Lower lobe of right lung (tissue), 2 donors: ENCODE measurements around the gene NRXN3. TPM values are rescaled to one million over a fixed set of nuclear protein-coding genes. Genes with fewer than 3 reads are reported as not detected.

ENCODE experiments used
- ATAC-seq, 2 donors: fragments of 200-7000 bp; cut with Tn5 transposase; one replicate each; pipeline ENCODE4 v1.9.1; 2020 to 2022; ENCODE audit warnings: mild to moderate bottlenecking in 2 of 2, moderate library complexity in 2 of 2
- DNase-seq: peaks from one replicate; pipeline ENCODE4 v3.0.0-alpha.2; 2020
- H3K27ac ChIP-seq: fragments of 200-600 bp; one replicate; pipeline ENCODE4 v1.8.0; 2022
- H3K27me3 ChIP-seq: fragments of 200-600 bp; one replicate; pipeline ENCODE4 v1.8.0; 2022; ENCODE audit warnings: low read depth
- H3K36me3 ChIP-seq: fragments of 200-600 bp; one replicate; pipeline ENCODE4 v1.8.0; 2022; ENCODE audit warnings: mild to moderate bottlenecking
- H3K4me1 ChIP-seq: fragments of 200-600 bp; one replicate; pipeline ENCODE4 v1.8.0; 2022
- H3K4me3 ChIP-seq: fragments of 200-600 bp; one replicate; pipeline ENCODE4 v1.8.0; 2022; ENCODE audit warnings: mild to moderate bottlenecking
- H3K9me3 ChIP-seq: fragments of 200-600 bp; one replicate; pipeline ENCODE4 v1.8.0; 2022
- CTCF ChIP-seq: fragments of 200-600 bp; IDR thresholded peaks from one replicate; pipeline ENCODE4 v1.8.0; 2022; ENCODE audit warnings: antibody characterized with exemption, mild to moderate bottlenecking
- intact Hi-C: fragments of 100-400 bp; cut with DNase I; formaldehyde crosslinking; loops from one replicate; pipeline ENCODE4 v1.11.0; 2022
- total RNA-seq: library from RNA; stranded (reverse); fragmentation: NEBNext Ultra II Directional; extraction: Animal tissue kit (Norgen Biotek cat#: 25700); gene quantifications from one replicate; pipeline ENCODE4 v1.2.1, GENCODE V29; 2021
- donor health status: DM: no; HTN: yes; CAD: no; lungs with severe emphysema.

Gene NRXN3
- total RNA-seq, 1 donor from 2014 or later: 9.0 TPM

- H3K4me1 ChIP-seq: no peaks in the 10 kb centered on the region
- no peak for DNase-seq
- intact Hi-C loops: no loop called here
- no peak for ATAC-seq
- TF ChIP-seq CTCF: no peak
- H3K27ac ChIP-seq: no peak overlapping the region
- no peaks in the 10 kb centered on the region for H3K9me3 ChIP-seq
- H3K36me3 ChIP-seq: no peaks in the 10 kb centered on the region
- H3K4me3 ChIP-seq: no peak overlapping the region
- no peaks in the 10 kb centered on the region for H3K27me3 ChIP-seq
Observed at GRCh38 chr14:78637908-78638475, 467.8 kb downstream of the NRXN3 start.

- no peak for TF ChIP-seq CTCF
- Histone ChIP-seq H3K4me1 (no peaks in the 10 kb centered on the region), H3K27me3 (no peaks in the 10 kb centered on the region), H3K27ac (no peak overlapping the region), H3K36me3 (no peaks in the 10 kb centered on the region), H3K9me3 (no peaks in the 10 kb centered on the region), H3K4me3 (no peak overlapping the region)
- no peak for ATAC-seq
- intact Hi-C loops: no loop called here
- no peak for DNase-seq
Observed at GRCh38 chr14:78638926-78639325, 468.8 kb downstream of the NRXN3 start.

- DNase-seq (no peak), ATAC-seq (no peak)
- H3K36me3 ChIP-seq: no peaks in the 10 kb centered on the region
- H3K27me3 ChIP-seq: no peaks in the 10 kb centered on the region
- H3K27ac ChIP-seq: no peak overlapping the region
- TF ChIP-seq CTCF: no peak
- no peak overlapping the region for H3K4me3 ChIP-seq
- intact Hi-C loops: no loop called here
- H3K4me1 ChIP-seq: no peaks in the 10 kb centered on the region
- no peaks in the 10 kb centered on the region for H3K9me3 ChIP-seq
Observed at GRCh38 chr14:78644824-78645559, 474.8 kb downstream of the NRXN3 start.

GRCh38 chr14:78652727-78653126 is 482.6 kb downstream of the NRXN3 start:
- H3K36me3 ChIP-seq: no peaks in the 10 kb centered on the region
- DNase-seq: no peak
- no peaks in the 10 kb centered on the region for H3K27me3 ChIP-seq
- TF ChIP-seq CTCF: no peak
- H3K27ac ChIP-seq: no peak overlapping the region
- H3K4me3 ChIP-seq: no peak overlapping the region
- H3K4me1 ChIP-seq: no peaks in the 10 kb centered on the region
- intact Hi-C loops: no loop called here
- no peak for ATAC-seq
- H3K9me3 ChIP-seq: no peaks in the 10 kb centered on the region

GRCh38 chr14:78653173-78653572 is 483.0 kb downstream of the NRXN3 start:
- Histone ChIP-seq H3K36me3 (no peaks in the 10 kb centered on the region), H3K9me3 (no peaks in the 10 kb centered on the region), H3K27ac (no peak overlapping the region), H3K4me3 (no peak overlapping the region), H3K4me1 (no peaks in the 10 kb centered on the region), H3K27me3 (no peaks in the 10 kb centered on the region)
- ATAC-seq (no peak), DNase-seq (no peak)
- intact Hi-C loops: no loop called here
- no peak for TF ChIP-seq CTCF
